Ramos (cell line): ENCODE measurements around the gene SRSF11.
"Not testable (repeated sequence)": the region's sequence is repeated elsewhere in the genome, so short reads cannot be mapped to it uniquely, and the experiment has no call there.

Source experiments
- in situ Hi-C: fragments of 300-500 bp; cut with MboI; formaldehyde crosslinking; loops from one replicate; pipeline ENCODE4 v1.14.3; 2022; ENCODE audit warnings: low sequenced_read_pairs; ENCODE audit not compliant: unreplicated experiment

Gene SRSF11

GRCh38 chr1:70221238-70222121, at the start of gene SRSF11:
SRSF11 (plus strand) TSS chr1:70221380; CDS start chr1:70221637, 257 bp downstream.
- in situ Hi-C loops = no loop called here

GRCh38 chr1:70171512-70171911, 49.7 kb upstream of the SRSF11 start:
- in situ Hi-C loops = no loop called here

GRCh38 chr1:70185181-70185580, 36.0 kb upstream of the SRSF11 start:
- in situ Hi-C loops = not testable (repeated sequence)

GRCh38 chr1:70188522-70188921, 32.7 kb upstream of the SRSF11 start:
- in situ Hi-C loops = no loop called here

GRCh38 chr1:70190180-70190579, 31.0 kb upstream of the SRSF11 start:
- in situ Hi-C loops = no loop called here

GRCh38 chr1:70192446-70192845, 28.7 kb upstream of the SRSF11 start:
- in situ Hi-C loops = not testable (repeated sequence)

GRCh38 chr1:70194601-70195000, 26.6 kb upstream of the SRSF11 start:
- in situ Hi-C loops = no loop called here

DNA sequence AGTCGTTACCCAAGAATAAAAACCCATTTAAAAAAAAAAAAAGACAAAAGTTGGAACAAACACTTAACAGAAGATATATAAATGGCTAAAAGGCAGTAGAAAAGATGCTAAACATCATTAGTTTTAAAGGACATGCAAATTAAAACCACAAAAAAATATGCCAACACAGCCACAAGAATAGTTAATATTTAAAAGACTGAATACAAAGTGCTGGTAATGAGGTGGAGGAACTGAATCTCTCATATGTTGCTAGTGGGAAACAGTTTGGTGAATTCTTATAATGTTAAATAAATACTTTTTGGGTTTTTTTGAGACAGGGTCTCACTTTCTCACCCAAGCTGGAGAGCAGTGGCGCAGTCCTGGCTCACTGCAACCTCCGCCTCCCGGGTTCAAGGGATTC, 25.8 kb upstream of the SRSF11 start:
- in situ Hi-C loops = no loop called here

GRCh38 chr1:70196333-70196732, 24.8 kb upstream of the SRSF11 start:
- in situ Hi-C loops = no loop called here

DNA sequence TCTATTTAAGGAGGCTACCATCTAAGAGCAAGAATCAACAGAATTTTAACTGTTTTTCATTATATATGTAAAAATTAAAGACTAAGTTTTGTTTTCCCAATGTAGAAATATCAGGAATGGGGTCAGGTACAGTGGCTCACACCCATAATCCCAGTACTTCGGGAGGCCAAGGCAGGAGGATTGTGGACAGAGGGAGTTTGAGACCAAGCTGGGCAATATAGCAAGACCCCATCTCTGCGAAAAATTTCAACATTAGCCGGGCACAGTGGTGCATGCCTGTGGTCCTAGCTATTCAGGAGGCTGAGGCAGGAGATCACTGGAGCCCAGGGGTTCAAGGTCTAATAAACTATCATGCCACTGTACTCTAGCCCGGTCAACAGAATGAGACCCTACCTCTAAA, 21.1 kb upstream of the SRSF11 start:
- in situ Hi-C loops = no loop called here

DNA sequence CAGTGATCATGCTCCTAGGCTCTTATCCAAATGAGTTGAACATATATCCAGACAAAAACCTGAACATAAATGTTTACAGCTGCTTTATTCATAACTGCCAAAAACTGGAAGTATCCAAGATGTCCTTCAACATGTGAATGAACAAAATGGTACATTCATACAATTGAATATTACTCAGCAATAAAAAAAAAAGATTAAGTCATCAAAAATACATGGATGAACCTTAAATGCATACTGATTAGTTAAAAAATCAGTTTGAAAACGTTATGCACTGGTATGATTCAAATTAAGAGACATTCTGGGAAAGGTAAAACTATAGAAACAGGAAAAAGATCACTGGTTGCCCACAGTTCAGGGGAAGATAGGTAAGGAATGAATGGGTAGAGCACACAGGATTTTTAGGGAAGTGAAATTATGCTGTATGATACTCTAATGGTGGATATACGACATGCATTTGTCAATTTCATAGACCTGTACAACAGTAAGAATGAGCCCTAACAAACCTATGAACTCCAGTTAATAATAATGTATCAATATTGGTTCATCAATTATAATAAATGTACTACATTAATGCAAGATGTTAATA, 18.9 kb upstream of the SRSF11 start:
- in situ Hi-C loops = no loop called here

- in situ Hi-C loops = no loop called here
Measured at GRCh38 chr1:70204139-70204538, 17.0 kb upstream of the SRSF11 start.

DNA sequence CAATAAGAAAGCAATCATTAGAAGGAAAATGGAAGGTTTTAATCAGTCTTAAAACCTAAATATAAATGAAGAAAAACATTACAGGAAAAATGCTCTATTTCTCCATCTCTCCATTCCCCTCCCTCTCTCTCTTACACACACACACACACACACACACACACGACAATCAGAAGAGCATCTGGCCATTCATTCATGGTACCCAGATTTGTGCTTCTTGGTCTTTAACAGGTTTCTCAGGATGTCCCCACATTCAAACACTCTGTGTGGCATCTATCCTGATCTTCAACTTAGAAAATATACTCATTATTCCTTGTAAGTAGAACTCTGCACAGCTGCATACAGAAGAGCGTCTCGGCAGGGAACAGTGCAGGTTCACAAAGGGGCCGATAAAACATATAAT, 16.6 kb upstream of the SRSF11 start:
- in situ Hi-C loops = no loop called here

DNA sequence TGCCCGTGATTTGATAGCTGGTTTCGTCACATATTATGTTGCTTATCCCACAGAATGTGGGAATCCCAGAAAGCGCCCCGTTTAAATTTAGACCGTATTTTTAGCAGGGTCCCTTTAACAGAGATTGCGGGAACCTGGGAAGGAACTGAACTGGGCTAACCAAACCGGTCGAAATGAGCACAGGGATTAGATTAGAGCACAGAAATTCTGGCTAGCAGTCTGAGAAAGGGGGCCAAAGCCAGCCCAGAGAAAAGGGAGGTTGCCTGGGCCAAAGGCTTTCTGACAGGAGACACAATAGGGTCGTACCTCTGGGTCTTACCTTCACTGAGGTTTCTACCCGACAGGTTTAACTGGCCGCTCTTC, 16.1 kb upstream of the SRSF11 start:
- in situ Hi-C loops = no loop called here

DNA sequence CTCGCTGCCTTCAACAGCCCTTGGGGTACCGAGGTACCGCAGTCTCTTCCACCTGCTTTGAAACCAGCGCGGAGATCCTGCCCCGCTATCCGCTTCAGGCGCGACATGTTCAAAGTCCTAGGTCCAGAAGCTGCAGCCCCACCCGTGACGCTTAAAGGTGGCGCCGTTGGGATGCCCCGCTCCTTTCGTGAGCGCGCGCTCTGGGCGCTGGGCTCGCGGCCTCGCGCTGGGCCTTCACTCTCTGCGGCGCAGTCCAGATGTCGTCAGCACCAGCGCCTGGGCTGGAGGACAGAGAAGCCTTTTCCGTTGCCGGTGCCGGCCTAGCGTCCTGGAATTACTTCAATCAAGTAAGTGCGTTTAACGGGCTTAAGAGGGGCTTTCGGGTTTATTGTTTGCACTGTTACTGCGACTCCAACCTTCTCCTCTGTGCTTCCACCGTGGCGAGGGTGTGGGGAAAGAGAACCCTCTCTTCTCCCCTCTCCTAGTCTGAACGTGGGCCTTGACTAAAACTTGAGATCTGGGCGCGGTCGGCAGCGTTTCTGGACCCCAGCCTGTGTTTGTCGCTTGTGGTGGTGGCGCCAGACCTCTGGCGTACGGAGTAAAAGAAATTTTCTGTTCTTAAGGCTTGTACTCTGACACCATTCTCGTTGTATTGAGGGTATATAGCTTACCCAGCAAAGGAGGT, 15.6 kb upstream of the SRSF11 start, which contains the start of gene LRRC40:
TSS of gene LRRC40 (minus strand) at position 146 of the 685 bp plus-strand sequence. CDS start at position 107, 39 bp downstream.
- in situ Hi-C loops = no loop called here

- in situ Hi-C loops = not testable (repeated sequence)
Measured at GRCh38 chr1:70206833-70207232, 14.3 kb upstream of the SRSF11 start.

DNA sequence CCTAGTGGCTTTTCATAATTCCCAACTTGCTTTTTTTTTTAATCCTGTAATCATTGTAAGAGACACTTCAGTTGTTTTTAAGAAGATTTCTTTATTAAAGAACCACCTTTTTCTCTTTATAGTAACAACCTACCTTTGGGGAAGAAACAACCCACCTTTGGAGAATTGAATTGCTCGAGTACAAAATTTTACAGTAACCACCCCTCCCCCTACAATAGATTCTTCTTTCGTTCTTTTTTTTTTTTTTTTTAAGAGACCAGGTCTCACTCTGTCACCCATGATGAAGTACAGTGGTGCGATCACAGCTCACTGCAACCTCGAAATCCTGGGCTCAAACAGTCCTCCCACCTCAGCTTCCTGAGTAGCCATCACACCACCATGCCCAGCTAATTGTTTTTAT, 13.7 kb upstream of the SRSF11 start:
- in situ Hi-C loops = no loop called here

DNA sequence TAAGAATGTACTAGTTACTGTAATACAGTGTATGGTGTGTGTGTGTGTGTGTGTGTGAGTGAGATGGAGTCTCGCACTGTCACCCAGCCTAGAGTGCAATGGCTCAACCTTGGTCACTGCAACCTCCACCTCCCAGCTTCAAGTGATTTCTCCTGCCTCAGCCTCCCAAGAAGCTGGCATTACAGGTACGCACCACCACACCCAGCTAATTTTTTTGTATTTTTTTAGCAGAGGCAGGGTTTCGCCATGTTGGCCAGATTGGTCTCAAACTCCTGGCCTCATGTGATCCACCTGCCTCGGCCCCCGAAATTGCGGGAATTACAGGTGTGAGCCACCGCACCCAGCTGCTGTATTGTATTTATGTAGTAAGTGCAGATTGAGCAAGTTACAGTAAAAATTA, 12.9 kb upstream of the SRSF11 start:
- in situ Hi-C loops = no loop called here

DNA sequence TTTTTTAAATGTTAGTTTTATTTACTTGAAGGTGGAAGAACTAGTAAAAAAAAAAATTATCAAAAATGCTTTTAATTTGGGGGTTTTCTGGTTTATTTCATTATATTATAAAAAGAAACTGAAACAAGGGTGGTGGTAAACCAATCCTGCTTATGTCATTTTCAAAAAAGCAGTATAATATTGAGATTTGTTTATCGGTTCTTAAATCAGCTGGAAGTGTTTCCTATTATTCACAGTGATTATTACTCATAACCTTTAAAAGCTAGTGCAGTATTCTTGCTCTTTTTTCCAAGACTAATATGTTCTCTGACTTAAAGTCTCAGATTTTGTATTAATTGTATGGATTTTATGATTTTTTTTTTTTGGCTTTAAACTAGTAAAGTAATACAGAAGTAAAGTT, 10.4 kb upstream of the SRSF11 start:
- in situ Hi-C loops = no loop called here

GRCh38 chr1:70211541-70211940, 9.6 kb upstream of the SRSF11 start:
- in situ Hi-C loops = no loop called here

- in situ Hi-C loops = no loop called here
Measured at GRCh38 chr1:70220015-70220414, 1.2 kb upstream of the SRSF11 start.
